ENCODE data around the gene STUM.
"Not testable (repeated sequence)": the region's sequence is repeated elsewhere in the genome, so short reads cannot be mapped to it uniquely, and the experiment has no call there.

STUM gene

DNA sequence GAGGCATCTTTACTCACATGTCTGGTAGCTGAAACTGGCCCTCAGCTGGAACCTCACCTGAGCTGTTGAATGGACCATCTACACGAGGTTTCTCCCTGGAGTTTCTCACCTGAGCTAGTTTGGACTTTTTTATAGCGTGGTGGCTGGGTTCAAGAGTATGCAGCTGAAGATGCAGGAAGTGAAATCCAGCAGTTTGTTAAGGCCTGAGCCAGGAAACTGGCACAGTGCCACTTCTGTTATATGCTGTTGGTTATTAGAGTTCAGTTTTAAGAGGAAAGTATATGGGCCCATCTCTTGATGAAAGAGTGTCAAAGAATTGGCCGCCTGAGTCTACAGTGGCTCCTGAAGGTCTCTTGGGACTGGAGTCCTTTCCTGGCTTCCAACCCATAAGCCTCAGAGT lies 35.6 kb downstream of the STUM start:
- no peak for DNase-seq

DNA sequence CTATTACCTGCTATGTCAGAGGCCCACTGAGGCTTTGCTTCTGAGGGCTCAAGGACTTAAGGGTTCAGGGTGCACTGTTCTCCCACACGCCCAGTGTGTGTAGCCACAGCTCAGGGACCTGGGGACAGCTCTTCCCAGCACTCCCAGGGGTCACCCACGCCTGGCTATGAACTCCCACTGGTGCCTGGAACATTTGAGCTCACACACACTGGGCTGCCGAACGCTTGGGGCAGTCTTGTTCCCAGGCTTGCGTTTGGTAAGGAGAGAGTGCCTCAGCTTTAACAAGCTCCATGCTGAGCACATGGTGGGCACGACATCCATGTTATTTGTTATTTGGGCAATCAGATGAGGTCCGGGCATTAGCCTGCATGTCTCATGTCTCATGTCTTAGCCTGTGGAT lies 37.6 kb downstream of the STUM start:
- DNase-seq = no peak

- no peak for DNase-seq
These were observed 38.3 kb downstream of the STUM start for GRCh38 chr1:226586650-226587422.

GRCh38 chr1:226588484-226588883 lies 39.9 kb downstream of the STUM start:
- DNase-seq = no peak

GRCh38 chr1:226589008-226589733 lies 40.6 kb downstream of the STUM start:
- DNase-seq = no peak

DNA sequence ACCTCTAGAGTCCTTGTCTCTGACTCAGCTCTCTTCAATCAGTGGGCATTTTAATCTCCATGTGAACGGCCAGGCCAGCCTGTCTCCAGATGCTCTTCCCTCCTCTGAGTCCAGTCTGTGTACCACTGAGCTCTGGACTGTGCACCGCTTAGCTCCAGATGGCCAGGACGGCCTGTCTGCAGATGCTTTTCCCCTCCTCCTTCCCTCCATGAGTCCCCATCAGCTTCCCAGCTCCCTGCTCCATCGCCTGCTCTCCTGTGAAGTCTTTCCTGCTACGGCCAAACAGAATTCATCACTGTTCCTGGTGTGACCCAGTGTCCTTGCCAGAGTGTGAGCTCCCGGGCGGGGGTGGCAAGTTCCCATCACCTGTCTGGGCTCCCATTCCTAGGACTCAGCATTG lies 42.0 kb downstream of the STUM start:
- DNase-seq = no peak

DNA sequence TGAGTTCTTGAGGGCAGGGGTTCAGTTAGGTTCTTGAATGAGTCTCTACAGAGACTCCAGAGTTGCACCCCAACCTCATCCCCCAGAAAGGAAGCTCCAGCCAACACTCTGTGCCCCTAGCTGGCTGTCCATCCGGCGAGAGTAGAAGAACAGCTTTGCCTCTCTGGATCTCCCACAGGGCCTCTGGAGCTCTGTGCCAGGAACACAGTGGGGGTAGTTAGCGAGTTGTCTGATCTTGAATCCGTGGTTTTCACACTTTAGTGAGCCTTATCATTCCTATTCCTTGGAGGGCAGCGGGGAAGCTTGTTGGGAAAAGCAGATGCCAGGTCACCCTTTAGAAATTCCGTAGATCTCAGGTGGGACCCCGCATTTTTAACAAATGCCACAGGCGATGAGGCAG lies 45.0 kb downstream of the STUM start:
- no peak for DNase-seq

DNA sequence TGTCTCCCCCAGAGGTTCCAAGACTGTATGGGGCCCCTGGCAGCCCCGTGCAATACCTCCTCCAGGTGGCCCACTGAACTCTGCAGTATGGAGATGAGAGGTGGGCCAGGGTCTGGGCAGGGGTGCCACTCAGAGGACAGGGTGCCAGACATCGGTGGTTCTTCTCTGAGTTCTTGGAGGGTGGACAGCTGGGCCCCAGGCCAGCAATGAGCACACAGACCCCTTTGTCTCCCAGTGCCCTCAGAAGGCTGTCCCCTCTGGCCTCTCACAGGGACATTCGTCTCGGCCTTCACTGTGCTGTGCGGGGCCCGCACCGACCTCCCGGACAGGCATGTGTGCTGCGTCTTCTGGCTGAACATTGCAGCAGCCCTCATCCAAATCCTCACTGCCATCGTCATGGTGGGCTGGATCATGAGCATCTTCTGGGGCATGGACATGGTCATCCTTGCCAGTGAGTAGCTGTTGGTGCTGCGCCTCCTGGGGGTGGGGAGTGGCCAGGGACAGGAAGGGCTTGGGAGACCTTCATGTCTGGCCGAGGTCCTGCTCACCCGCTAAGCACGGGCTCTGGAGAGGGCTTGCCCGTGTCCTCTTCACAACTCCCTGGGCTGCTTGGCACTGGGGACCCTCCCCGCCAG lies 48.1 kb downstream of the STUM start:
- DNase-seq = no peak

GRCh38 chr1:226597616-226598454 lies 49.3 kb downstream of the STUM start:
- DNase-seq = no peak

GRCh38 chr1:226598455-226598849 lies 49.9 kb downstream of the STUM start:
- DNase-seq = no peak

GRCh38 chr1:226598955-226599354 lies 50.4 kb downstream of the STUM start:
- DNase-seq = not testable (repeated sequence)

- DNase-seq = no peak
These were observed 51.2 kb downstream of the STUM start for GRCh38 chr1:226599636-226600238.

- no peak for DNase-seq
These were observed 51.7 kb downstream of the STUM start for GRCh38 chr1:226600254-226600653.

DNA sequence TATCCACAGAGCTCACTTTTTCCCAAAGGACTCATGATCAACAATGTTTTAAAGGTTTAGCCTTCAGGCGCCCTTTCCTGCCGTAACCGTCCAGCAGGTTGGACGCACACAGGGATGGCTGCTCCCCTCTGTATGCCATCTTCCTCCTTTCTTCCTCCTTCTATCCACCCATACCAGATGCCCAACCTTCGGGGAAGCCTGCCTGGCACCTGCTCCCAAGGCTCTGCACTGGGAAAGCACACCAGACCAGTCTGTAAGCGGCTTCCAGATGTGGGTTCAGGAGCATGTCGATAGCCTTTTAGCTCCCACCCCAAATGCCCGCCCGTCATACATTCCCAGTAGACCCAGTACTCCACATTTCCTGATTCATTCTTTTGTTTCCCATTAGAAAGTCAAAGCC lies 52.9 kb downstream of the STUM start:
- DNase-seq = no peak

DNA sequence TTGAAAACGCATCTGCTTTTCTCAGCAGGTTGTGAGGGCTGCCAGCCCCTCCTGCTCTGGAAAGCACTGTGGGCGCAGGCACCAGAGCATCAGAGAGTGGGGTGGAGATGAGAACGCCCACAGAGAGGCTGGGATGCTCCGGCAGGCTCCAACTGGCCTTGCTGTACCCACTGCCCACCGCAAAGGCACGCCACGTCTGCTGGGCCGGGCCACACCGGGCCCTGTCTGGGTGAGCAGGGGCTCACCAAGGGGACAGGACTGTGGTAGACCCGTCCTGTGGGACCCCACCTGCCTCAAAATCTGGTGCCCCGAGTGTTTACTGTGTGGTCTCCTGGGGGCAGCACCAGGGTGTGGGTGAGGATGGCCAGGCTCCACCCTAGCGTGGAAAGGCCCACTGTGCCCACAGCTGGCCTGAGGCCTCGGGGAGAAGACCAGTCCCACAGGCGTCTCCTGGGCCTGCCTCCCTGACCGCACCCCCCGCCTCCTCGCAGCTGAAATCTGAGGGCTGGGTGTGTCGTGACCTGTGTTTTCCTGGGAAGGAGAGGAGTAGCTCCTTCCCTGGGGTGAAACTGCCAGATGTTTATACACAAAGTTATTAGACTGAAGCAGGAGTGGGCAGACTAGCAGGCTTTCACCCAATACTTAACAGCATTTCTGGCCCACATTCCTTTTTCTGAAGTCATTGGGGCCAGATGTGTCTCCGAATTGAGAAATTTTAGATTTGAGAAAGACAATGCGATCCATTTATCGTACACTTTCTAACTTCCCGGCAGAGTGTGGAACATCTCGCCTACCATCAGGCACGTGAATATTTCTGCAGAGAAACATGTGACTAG lies 53.8 kb downstream of the STUM start:
- DNase-seq = no peak

DNA sequence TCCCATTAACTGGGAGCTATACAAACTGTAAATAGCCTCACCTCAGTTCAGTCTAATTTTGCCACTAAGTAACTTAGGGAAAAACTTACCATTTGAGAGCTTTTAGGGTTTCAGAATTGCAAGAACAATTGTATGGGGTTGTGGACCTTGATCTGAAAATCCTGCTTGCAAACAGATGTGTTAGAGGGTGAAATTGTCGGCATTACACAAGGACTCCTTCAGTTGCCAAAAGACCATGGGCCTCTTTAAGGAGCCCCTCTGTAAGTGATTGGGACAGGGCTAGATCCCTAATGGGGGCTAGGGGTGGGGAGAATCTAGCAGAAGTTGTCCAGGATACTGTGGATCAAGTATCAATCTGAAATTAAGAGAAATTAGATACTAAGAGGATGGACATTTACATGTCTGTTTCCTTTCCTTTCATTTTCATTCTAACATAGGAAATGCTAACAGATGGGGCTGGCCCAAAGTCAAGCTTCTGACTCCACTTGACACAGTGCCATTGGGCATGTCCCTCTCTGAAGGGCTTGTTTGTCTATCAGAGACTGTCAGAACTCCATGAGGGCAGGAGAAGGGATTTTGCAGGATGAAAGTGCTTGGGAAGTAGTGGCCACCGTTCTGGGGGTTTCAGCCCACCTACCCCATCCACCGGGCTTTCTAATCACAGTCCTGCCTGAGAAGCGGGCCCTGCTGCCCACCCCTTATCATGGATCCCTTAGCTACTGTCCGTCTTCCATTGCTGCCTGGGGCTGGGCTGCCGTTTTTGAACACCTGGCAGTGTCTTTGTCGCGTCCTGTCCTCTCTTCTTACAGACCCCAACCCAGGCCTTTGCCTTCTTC lies 54.7 kb downstream of the STUM start:
- DNase-seq = no peak

DNA sequence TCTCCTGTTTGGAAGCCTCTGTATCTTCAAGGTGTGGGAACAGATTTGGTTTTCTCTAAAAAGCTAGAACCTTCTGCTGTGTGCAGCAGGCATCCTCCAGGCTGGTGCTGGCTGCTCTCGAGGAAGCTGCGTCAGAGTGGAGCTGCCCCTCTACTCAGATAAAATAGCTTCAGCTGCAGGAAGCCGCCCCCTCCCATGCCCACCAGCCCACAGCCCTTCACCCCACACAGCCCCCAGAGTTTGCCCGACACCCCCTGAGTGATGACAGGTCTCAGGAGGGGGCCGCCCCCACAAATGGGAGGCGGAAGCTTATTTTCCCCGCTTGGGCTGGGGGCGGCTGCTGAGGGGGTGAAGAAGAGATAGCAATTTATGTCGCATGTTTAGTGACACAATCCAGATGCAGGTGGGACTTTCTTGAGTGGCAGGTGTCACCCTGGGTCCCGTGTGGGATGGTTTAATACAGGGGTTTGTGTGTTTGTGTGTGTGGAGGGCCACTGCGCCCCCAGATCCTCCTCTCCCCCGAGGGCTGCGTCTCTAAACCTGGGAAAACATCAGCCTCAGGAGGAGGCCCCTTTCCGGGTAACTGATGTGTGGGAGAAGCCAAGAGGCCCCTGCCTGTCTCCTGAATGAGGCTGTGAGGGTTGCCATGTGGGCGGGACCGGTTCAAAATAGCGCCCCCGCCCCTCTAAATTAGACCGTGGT lies 55.4 kb downstream of the STUM start:
- DNase-seq = no peak

DNA sequence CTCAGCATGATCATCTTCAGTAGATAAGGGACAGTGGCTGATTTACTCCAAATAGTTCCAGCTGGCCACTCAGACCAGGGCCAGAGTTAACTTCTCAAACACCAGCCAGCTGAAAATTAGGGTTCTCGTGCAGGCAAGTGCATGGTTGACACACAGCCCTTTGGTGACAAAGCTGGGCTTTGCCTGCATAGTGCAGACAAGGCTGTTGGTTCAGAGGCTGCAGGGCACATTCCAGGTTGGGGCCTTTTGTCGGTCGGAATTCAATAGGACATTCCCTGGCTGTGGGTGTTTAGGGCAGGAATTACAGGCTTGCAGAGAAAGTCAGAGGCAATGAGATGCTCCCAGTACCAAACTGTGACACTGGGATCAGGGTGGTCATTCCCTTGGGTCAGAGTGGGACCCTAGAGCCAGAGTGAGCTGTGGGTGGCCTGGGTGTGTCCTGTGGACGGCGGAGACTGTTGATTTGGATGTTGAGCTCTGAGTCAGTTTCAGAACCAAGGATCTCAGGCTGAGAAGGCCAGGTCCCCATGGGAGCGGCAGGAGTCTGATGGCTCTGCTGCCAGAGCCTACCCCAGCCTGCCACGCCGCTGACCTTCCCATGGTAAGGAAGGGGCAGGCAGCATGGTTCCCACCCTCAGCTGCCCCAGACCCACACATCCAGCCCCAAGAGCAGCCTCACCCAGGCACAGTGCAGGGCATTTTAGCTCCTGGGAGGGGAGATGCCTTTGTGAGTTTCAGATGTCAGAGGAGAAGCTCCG lies 56.2 kb downstream of the STUM start:
- DNase-seq = no peak

GRCh38 chr1:226605318-226605950 lies 56.9 kb downstream of the STUM start:
- DNase-seq = no peak

Measured in SHP77 (cell line).